SK-N-DZ (cell line): Measurements from ENCODE around the gene CACNB2.

Source experiments
- DNase-seq: peaks from one replicate; pipeline ENCODE4 v3.0.0-alpha.2; 2015; ENCODE audit warnings: low spot score

CACNB2 gene

GRCh38 chr10:18282094-18282493 lies 141.9 kb downstream of the CACNB2 start:
- DNase-seq = no peak

DNA sequence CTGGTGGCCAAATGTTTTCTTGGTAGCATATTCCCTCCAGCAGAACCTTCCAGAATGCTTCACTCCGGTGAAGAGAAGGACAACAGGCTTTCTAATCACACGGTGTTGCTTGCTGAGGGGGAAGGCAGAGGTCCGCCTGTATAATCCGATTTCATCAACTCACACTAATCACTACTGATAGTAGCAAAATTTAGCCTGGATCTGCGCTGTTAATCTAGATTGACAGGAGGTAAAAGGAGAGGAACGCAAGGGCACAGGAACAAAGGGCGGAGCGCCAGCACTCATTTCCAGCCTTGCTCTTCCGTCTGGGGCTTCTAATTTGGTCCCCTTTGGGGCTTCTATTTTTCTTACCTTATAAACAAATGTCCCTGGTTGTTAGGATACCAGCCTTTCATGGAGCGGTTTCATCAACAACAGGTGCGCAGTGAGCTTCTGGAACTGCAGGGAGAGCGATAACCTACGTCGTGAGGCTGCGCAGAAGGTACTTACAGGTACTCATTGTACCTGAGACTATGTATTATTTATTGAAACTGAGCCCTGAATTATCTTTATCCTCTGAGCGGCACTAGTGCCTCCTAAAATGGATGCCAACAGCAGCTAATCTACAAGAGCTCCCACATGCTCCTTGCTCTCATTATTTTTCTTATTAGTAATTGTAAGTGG lies 150.6 kb downstream of the CACNB2 start:
- DNase-seq = peak; percentile 25

- no peak for DNase-seq
Observed at GRCh38 chr10:18293536-18294510, 153.6 kb downstream of the CACNB2 start.

GRCh38 chr10:18294633-18295032 lies 154.4 kb downstream of the CACNB2 start:
- DNase-seq = no peak

DNA sequence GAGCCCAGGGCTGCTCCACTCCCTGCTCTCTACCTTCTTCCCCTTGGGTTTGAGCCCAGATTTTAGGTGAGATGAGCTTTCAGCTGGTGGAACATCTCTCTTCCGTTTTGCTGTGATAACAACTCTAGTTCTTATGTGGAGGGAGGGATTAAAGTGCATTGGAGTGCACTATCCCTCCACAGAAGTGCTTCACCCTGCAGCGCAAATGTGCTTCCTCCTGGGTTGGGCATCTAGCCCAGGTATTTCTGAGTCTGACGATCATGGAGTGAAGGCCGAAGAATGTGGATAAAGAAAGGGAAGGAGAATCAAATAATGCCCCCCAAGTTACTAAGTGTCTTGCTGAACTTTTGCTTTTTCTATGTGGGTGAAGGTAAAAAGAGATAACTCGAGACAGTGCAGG lies 157.4 kb downstream of the CACNB2 start:
- DNase-seq = no peak

GRCh38 chr10:18298256-18298655 lies 158.0 kb downstream of the CACNB2 start:
- no peak for DNase-seq

DNA sequence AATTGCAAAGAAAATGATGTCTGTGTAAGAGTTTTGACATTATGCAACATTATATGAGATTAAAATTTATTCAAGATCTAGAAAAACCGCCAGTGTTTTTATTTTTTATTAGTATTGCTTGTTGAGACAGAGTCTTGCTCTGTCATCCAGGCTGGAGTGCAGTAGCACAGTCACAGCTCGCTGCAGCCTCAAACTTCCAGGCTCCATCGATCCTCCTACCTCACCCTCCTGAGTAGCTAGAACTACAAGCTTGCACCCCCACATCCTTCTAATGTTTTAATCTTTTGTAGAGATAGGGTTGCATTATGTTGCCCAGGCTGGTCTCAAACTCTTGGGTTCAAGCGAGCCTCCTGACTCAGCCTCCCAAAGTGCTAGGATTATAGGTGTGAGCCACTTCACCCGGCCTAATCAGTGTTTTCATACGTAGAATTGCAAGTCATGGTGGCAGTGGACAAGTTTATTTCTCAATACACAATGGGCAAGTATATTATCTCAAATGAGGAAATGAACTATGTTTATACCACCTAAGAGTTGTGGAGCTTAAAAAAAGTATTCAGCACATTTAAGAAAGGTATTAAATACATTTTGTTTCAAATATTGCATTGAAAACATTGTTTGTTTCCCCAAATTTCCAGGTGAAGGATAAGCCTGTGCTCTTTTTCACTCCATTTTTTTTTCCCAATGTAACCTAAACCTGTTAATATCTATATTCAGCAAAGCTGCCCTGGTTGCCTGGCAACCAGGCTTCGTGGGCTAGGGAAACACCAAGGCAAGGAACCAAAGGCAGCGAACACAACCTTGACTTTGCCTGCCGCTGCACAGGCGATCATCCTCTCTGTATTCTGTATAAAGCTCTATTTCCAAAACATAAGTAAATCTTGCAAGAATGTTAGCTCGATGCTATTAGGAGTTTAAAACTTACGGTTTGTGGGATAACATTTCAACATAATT lies 163.9 kb downstream of the CACNB2 start:
- no peak for DNase-seq

GRCh38 chr10:18306031-18306430 lies 165.8 kb downstream of the CACNB2 start:
- no peak for DNase-seq

DNA sequence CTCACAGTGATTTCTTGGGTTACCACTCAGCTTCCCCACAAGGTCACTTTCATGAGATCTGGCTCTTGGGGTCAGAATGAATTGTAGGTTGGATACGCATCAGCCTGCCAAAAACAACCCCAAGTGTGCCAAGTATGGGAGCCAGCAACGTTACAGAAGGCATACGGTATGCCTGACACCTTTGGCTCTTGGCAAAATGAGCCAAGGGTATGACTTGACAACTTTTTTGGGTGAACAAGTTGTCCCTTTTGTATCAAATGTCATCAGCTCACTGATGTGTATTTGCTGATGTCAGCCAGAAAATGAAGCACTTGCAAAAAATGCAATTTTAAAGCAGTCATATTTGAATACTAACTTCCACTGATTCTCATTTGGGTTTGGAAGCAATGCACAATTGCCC lies 168.4 kb downstream of the CACNB2 start:
- DNase-seq = no peak

- no peak for DNase-seq
Observed at GRCh38 chr10:18310761-18311160, 170.5 kb downstream of the CACNB2 start.

GRCh38 chr10:18312374-18313139 lies 172.3 kb downstream of the CACNB2 start:
- peak; percentile 10 for DNase-seq

DNA sequence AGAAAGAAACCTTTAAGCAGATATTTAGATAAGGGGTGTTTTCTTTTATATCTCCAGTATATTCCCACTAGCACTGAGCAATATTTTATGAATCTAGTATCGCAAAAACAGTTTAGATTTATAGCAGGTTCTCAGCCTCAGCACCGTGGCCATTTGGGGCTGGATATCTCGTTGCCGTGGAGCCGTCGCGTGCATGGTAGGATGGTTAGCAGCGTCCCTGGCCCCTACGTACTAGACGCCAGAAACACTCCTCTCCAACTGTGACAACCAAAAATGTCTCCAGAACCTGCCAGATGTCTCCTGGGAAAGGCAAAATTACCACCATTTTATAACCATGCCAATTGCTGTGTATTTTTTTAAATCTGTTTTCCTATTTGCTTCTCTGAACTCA lies 172.9 kb downstream of the CACNB2 start:
- DNase-seq = no peak

DNA sequence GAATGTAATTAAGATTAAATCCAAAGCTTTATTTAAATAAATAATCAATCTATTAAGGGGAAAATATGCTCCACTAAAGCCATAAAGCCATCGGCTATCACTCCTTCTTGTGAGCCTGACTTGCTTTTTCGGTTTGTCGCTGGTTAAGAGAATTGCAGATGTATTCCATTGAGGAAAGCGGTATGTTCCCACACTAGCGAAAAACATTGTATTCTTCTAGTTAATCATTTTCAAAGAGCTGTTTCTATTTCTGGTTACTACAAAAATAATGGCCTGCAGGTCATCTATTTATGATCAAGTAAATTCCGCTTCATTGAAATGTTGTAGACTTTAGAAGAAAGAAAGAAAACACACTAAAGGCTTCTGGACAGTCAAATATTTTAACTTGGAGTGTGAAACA lies 173.4 kb downstream of the CACNB2 start:
- DNase-seq = no peak

- no peak for DNase-seq
Observed at GRCh38 chr10:18319628-18320027, 179.4 kb downstream of the CACNB2 start.

GRCh38 chr10:18321371-18321770 lies 181.1 kb downstream of the CACNB2 start:
- DNase-seq = no peak

DNA sequence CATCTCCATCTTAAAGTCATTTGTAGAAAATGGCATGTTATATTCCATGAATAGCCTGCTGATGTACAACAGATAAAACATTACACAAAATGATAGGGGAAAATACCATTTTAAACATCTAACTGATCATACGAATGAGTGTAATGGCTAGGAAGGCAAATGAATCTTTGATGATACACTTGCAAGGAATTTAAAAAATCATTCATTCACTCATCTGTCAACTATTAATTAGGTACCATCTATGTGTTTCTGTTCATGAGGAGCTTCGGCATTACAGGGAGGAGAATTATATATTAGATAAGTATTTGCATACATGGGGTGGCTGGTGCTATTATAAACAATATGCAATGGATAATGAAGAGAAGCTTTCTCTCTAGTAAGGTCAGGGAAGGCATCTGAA lies 183.7 kb downstream of the CACNB2 start:
- no peak for DNase-seq

- no peak for DNase-seq
Observed at GRCh38 chr10:18325410-18325809, 185.2 kb downstream of the CACNB2 start.

- no peak for DNase-seq
Observed at GRCh38 chr10:18325889-18326531, 185.8 kb downstream of the CACNB2 start.

- DNase-seq = no peak
Observed at GRCh38 chr10:18328941-18329340, 188.7 kb downstream of the CACNB2 start.

DNA sequence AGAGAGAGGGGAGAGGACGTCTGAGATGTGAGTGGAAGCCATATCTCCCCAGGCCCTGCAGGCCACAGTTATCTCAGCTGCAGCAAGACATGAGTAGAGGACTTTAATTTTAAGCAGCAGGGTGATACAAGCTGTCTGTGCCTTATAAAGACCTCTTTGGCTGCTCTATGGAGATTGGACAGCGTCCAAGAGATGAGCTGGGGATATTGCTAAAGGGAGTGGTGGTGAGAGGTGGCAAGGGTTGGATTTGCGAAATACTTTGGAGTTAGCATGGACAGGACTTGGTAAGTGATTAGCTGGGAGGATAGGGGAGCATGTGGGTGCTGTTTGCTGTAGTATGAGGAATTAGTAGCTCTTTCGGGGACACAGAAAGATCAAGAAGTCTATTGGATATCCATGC lies 191.8 kb downstream of the CACNB2 start:
- no peak for DNase-seq
